ENCODE measurements around the gene FAM170B.

- TF ChIP-seq, protein P1, sequence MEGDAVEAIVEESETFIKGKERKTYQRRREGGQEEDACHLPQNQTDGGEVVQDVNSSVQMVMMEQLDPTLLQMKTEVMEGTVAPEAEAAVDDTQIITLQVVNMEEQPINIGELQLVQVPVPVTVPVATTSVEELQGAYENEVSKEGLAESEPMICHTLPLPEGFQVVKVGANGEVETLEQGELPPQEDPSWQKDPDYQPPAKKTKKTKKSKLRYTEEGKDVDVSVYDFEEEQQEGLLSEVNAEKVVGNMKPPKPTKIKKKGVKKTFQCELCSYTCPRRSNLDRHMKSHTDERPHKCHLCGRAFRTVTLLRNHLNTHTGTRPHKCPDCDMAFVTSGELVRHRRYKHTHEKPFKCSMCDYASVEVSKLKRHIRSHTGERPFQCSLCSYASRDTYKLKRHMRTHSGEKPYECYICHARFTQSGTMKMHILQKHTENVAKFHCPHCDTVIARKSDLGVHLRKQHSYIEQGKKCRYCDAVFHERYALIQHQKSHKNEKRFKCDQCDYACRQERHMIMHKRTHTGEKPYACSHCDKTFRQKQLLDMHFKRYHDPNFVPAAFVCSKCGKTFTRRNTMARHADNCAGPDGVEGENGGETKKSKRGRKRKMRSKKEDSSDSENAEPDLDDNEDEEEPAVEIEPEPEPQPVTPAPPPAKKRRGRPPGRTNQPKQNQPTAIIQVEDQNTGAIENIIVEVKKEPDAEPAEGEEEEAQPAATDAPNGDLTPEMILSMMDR (IDR thresholded peaks at IDR 0.05), result no peak
- no peak for TF ChIP-seq EP300 (IDR thresholded peaks at IDR 0.05)
- no peak for TF ChIP-seq POLR2A (IDR thresholded peaks at IDR 0.05)
- no peak for TF ChIP-seq POLR2AphosphoS5 (IDR thresholded peaks at IDR 0.05)
These were observed 16.3 kb downstream of the FAM170B start for GRCh38 chr10:49117376-49118070.
